GM12801 (cell line): Measurements from ENCODE around the gene ABCA7.

Experiments used
- TF ChIP-seq, protein P1 (sequence below): IDR thresholded peaks from one replicate; pipeline ENCODE4 v1.5.1; 2011; ENCODE audit warnings: control low read depth; ENCODE audit not compliant: insufficient read length; ENCODE audit errors: extremely low read depth

The ABCA7 gene

DNA sequence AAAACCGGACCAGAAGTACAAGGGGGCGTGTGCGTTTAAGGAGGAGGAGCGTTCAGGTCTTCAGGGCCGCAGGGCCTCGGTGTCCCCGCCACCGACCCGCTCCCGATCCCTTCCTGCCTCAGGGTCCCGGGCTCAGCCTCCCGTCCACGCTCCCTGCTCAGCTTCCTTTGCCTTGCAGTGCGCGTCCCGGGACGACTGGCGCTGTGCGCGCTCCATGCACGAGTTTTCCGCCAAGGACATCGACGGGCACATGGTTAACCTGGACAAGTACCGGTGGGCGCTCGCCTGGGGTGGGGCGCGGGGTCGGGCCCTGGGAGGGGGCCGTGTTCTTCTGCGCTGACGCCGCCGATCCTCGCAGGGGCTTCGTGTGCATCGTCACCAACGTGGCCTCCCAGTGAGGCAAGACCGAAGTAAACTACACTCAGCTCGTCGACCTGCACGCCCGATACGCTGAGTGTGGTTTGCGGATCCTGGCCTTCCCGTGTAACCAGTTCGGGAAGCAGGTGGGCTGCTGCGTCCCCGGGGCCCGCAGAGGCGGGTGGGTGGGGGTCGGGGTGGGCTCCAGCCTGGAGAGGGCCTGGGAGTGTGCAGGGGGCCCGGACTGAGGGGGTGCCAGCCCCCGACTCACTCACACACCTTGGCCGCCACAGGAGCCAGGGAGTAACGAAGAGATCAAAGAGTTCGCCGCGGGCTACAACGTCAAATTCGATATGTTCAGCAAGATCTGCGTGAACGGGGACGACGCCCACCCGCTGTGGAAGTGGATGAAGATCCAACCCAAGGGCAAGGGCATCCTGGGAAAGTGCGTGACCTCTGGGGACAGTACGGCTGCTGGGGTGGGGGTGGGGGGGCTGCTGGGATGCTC is 65.3 kb downstream of the ABCA7 start:
- TF ChIP-seq, protein P1, sequence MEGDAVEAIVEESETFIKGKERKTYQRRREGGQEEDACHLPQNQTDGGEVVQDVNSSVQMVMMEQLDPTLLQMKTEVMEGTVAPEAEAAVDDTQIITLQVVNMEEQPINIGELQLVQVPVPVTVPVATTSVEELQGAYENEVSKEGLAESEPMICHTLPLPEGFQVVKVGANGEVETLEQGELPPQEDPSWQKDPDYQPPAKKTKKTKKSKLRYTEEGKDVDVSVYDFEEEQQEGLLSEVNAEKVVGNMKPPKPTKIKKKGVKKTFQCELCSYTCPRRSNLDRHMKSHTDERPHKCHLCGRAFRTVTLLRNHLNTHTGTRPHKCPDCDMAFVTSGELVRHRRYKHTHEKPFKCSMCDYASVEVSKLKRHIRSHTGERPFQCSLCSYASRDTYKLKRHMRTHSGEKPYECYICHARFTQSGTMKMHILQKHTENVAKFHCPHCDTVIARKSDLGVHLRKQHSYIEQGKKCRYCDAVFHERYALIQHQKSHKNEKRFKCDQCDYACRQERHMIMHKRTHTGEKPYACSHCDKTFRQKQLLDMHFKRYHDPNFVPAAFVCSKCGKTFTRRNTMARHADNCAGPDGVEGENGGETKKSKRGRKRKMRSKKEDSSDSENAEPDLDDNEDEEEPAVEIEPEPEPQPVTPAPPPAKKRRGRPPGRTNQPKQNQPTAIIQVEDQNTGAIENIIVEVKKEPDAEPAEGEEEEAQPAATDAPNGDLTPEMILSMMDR: no peak

- TF ChIP-seq, protein P1: no peak
These were observed 66.2 kb downstream of the ABCA7 start for GRCh38 chr19:1105873-1106840.

DNA sequence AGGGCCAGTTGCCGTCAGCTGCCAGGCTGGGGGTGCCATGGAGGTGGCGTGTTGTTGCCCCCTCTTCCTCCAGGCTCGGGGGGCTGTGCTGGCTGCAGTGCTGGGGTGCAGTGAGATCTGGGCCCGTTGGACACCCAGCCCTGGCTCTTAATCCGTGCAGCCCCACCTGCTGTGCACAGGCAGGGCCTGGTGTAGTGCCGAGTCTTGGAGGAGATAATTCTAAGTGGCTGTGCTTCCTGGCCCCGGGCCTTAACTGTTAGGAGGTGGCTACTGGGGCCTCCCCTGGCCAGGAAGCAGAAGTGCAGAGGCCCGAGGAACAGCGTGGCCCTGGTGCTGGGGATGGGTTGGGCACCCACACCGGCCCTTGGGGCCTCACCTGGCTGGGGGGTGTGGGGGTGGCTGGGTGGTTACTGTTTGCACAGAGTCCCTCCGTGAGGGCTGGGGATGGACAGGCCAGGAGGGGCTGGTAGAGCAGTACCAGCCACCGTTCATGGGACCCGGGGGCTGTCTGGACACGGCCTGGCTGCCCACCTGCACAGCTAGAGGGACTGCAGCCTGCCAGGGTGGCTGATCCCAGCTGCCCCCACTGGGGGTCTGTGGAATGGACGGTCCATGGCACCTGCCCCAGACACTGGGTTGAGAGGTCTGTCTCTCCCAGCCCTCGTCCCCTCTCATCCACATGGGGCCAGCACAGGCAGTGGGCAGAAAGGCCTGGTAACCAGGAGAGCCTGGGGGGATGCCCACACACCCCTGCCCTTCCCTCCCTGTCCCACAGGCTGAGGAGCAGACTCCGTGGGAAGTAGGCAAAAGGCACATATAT is 67.1 kb downstream of the ABCA7 start:
- TF ChIP-seq, protein P1: no peak

- TF ChIP-seq, protein P1: no peak
These were observed 67.9 kb downstream of the ABCA7 start for GRCh38 chr19:1107661-1108261.

- TF ChIP-seq, protein P1: no peak
These were observed 68.6 kb downstream of the ABCA7 start for GRCh38 chr19:1108291-1109031.

DNA sequence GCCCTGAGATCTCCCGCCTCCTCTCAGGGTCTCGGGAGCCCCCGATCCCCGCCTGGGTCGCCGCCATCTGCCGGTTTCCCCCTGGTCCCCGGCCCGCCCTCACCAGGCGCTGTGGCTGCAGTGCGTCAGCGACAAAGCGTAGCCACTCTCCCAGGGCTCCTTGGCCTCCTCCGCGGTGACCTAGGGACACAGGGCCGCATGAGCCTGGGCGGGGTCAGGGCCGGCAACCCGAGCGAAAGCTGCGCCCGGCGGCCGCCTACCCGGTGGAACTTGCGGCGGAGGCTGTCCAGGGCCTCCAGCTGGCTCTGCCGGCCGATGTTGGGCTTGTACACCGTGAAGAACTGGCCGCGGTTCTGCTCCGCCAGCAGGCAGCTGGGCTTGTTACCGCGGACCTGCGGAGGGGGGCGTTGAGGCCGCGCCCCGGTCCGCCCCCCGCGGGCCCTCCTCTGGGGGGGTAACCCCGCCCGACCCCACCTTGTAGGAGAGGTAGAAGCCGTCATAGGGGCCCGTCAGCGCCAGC is 69.2 kb downstream of the ABCA7 start:
- TF ChIP-seq, protein P1: no peak
